ENCODE data around the gene EPG5.

The EPG5 gene

DNA sequence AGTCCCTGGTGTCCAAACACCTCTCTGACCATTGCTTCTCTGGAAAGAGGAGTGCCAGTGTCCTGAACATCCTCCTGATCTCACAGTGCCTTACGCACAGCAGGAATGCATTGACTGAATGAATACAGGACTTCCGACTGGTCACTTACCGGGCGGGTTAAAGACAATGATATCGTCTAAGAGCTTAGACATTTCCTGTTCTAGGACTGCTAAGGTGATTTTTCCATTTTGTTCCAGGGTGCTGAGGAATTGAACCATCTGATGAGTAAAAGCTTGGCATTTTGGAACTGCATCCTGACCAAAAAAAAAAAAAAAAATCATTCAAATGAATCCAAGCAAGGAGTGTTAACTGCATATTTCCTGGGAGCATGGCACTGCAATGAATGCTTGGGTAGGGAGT is 101.7 kb downstream of the EPG5 start:
- POLR2A ChIA-PET (ENCODE audit: low non-redundant PET), result no interaction called here
- TF ChIP-seq, protein P1, sequence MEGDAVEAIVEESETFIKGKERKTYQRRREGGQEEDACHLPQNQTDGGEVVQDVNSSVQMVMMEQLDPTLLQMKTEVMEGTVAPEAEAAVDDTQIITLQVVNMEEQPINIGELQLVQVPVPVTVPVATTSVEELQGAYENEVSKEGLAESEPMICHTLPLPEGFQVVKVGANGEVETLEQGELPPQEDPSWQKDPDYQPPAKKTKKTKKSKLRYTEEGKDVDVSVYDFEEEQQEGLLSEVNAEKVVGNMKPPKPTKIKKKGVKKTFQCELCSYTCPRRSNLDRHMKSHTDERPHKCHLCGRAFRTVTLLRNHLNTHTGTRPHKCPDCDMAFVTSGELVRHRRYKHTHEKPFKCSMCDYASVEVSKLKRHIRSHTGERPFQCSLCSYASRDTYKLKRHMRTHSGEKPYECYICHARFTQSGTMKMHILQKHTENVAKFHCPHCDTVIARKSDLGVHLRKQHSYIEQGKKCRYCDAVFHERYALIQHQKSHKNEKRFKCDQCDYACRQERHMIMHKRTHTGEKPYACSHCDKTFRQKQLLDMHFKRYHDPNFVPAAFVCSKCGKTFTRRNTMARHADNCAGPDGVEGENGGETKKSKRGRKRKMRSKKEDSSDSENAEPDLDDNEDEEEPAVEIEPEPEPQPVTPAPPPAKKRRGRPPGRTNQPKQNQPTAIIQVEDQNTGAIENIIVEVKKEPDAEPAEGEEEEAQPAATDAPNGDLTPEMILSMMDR (conservative IDR thresholded peaks at IDR 0.05; ENCODE audit: low read depth), result no peak
- H3K27ac ChIP-seq, result no peak overlapping the region
- CTCF ChIA-PET, result no interaction called here
- DNase-seq (ENCODE audit: low spot score), result no peak

DNA sequence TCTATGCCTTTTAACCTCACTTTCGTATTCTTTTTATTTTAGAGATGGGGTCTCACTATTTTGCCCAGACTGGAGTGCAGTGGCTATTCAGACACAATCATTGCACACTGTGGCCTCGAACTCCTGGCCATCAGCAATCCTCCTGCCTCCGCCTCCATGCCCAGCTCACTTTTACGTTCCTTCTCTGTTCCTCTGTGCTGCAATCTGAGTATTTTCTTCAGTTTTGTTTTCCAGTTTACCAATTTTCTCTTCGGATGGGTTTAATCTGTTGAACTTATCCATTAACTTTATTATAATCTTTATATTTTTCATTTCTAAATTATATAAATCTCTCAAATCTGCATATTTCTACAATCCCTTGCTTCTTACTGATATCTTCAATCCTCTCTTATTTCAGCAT is 103.0 kb downstream of the EPG5 start:
- POLR2A ChIA-PET (ENCODE audit: low non-redundant PET), result no interaction called here
- TF ChIP-seq, protein P1 (conservative IDR thresholded peaks at IDR 0.05; ENCODE audit: low read depth), result no peak
- CTCF ChIA-PET, result interaction anchor here (0.6 kb wide), 1 partner anchor 141 kb away, joined by 3 read pairs; no protein-coding TSS in a partner anchor

GRCh38 chr18:45863469-45863868 is 103.7 kb downstream of the EPG5 start:
- TF ChIP-seq, protein P1 (conservative IDR thresholded peaks at IDR 0.05; ENCODE audit: low read depth), result no peak
- H3K27ac ChIP-seq, result no peak overlapping the region
- DNase-seq (ENCODE audit: low spot score), result no peak
- POLR2A ChIA-PET (ENCODE audit: low non-redundant PET), result no interaction called here
- CTCF ChIA-PET, result interaction anchor here (0.6 kb wide), 1 partner anchor 141 kb away, joined by 3 read pairs; no protein-coding TSS in a partner anchor

More for the DNA sequence above, 103.0 kb downstream of the EPG5 start:
- DNase-seq (ENCODE audit: low spot score), result no peak
- no peak overlapping the region for H3K27ac ChIP-seq

- ChIA-PET POLR2A (ENCODE audit: low non-redundant PET) (no interaction called here), CTCF (interaction anchor here (0.7 kb wide), 1 partner anchor 27 kb away, joined by 4 read pairs; no protein-coding TSS in a partner anchor)
- TF ChIP-seq, protein P1 (conservative IDR thresholded peaks at IDR 0.05; ENCODE audit: low read depth), result no peak
- no peak for DNase-seq (ENCODE audit: low spot score)
- no peak overlapping the region for H3K27ac ChIP-seq
These were observed 105.2 kb downstream of the EPG5 start for GRCh38 chr18:45861926-45862325.

GRCh38 chr18:45860971-45861370 is 106.2 kb downstream of the EPG5 start:
- CTCF ChIA-PET, result no interaction called here
- TF ChIP-seq, protein P1 (conservative IDR thresholded peaks at IDR 0.05; ENCODE audit: low read depth), result no peak
- H3K27ac ChIP-seq, result no peak overlapping the region
- POLR2A ChIA-PET (ENCODE audit: low non-redundant PET), result no interaction called here
- DNase-seq (ENCODE audit: low spot score), result no peak

GRCh38 chr18:45860492-45860891 is 106.6 kb downstream of the EPG5 start:
- POLR2A ChIA-PET (ENCODE audit: low non-redundant PET), result no interaction called here

More at GRCh38 chr18:45860492-45860891, 106.6 kb downstream of the EPG5 start:
- H3K27ac ChIP-seq, result no peak overlapping the region
- no peak for DNase-seq (ENCODE audit: low spot score)
- CTCF ChIA-PET, result no interaction called here
- TF ChIP-seq, protein P1 (conservative IDR thresholded peaks at IDR 0.05; ENCODE audit: low read depth), result no peak

Measured in RWPE1 (cell line).